ENCODE data around the gene NLK. TPM values are rescaled to one million over a fixed set of nuclear protein-coding genes. Genes with fewer than 3 reads are reported as not detected.

Gene NLK
- total RNA-seq, 1 donor from 2014 or later, result 26.3 TPM

DNA sequence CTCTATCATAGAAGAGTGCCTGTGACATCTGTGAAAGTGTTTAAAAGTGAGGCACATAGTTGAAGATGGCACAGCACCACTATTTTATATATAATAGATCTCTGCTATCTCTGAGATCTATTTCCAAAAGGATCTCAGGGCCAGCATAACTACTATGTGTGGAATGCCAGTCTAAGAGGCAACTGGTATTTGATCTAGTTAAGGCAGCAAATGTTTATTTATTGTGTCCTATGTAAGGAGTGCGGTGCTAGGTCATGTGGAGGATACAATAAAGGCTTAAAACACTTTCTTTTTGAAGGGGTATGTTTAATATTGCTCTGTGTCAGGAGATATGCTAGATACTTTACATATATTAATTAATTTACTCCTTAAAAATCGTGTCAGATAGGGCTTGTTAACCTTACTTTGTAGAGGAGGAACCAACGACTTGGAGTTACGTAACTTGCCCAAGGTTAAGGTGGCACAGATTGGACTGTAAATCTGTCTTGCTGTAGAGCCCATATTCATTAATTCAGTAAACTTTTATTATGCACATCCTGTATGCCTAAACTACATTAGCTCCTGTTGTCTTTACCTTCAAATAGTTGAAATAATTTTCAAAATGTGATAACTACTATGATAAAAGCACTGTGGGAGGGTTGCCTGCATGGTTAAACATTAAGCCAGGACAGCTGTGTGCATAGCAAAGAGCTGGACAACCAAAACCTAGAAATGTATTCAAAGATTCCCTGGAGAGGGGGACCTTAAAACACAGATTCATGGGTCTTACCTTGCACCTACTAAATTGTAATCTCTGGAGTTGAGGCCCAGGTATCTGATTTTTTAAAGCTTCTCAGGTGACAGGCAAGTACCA is 83.3 kb downstream of the NLK start:
- no peak for DNase-seq
- Histone ChIP-seq H3K27me3 (ENCODE audit: low read depth) (no peaks in the 10 kb centered on the region), H3K9me3 (replicated peaks) (no peaks in the 10 kb centered on the region), H3K4me1 (peaks cover 6% of the 10 kb centered on the region), H3K4me3 (no peak overlapping the region), H3K27ac (replicated peaks) (no peak overlapping the region), H3K36me3 (peaks cover 36% of the 10 kb centered on the region)
- TF ChIP-seq, protein P1, sequence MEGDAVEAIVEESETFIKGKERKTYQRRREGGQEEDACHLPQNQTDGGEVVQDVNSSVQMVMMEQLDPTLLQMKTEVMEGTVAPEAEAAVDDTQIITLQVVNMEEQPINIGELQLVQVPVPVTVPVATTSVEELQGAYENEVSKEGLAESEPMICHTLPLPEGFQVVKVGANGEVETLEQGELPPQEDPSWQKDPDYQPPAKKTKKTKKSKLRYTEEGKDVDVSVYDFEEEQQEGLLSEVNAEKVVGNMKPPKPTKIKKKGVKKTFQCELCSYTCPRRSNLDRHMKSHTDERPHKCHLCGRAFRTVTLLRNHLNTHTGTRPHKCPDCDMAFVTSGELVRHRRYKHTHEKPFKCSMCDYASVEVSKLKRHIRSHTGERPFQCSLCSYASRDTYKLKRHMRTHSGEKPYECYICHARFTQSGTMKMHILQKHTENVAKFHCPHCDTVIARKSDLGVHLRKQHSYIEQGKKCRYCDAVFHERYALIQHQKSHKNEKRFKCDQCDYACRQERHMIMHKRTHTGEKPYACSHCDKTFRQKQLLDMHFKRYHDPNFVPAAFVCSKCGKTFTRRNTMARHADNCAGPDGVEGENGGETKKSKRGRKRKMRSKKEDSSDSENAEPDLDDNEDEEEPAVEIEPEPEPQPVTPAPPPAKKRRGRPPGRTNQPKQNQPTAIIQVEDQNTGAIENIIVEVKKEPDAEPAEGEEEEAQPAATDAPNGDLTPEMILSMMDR (IDR thresholded peaks at IDR 0.05; ENCODE audit: borderline replicate concordance), result no peak
- intact Hi-C loops (cut with micrococcal nuclease), result no loop called here

DNA sequence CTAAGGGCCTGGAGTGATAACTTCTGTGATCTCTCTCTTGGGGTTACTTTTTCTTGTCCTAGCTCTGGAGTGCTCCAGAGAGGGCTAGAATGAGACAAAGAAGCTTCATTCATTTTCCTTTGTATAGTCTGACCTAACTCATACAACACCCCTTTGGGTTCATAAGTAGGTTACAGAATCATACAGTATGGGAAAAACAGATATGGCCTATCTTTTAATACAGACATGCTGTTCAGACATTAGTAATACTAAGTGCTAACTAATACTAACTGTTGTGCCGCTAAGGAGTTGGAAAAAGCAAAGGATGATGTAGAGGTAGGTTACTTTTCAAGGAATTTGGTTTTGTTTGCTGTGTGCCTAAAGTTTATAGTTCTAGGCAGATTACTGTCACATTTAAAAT is 84.7 kb downstream of the NLK start:
- TF ChIP-seq, protein P1 (IDR thresholded peaks at IDR 0.05; ENCODE audit: borderline replicate concordance), result no peak
- H3K9me3 ChIP-seq (replicated peaks), result no peaks in the 10 kb centered on the region
- no peak overlapping the region for H3K4me3 ChIP-seq
- H3K36me3 ChIP-seq, result peaks cover 36% of the 10 kb centered on the region
- DNase-seq, result no peak
- no peaks in the 10 kb centered on the region for H3K27me3 ChIP-seq (ENCODE audit: low read depth)
- H3K27ac ChIP-seq (replicated peaks), result no peak overlapping the region
- H3K4me1 ChIP-seq, result peaks cover 6% of the 10 kb centered on the region
- intact Hi-C loops (cut with micrococcal nuclease), result no loop called here

DNA sequence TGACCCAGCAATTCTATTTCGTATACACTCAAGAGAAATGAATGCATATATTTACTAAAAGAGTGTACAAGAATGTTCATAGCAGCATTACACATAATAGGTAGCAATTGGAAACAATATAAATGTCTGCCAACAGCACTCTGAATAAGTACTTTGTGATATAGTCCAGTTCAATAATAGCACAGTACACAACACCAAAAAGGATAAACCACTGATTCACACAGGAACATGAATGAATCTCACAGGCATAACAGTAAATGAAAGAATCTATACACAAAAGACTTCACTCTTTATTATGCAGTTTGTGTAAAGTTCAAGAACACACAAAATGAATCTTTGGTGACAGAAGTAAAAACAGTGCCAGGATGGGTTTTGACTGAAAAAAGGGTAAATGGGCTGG is 86.3 kb downstream of the NLK start:
- peaks cover 32% of the 10 kb centered on the region for H3K36me3 ChIP-seq
- H3K9me3 ChIP-seq (replicated peaks), result no peaks in the 10 kb centered on the region
- H3K27ac ChIP-seq (replicated peaks), result no peak overlapping the region
- no peak overlapping the region for H3K4me3 ChIP-seq
- no peaks in the 10 kb centered on the region for H3K27me3 ChIP-seq (ENCODE audit: low read depth)
- TF ChIP-seq, protein P1 (IDR thresholded peaks at IDR 0.05; ENCODE audit: borderline replicate concordance), result no peak
- intact Hi-C loops (cut with micrococcal nuclease), result no loop called here
- DNase-seq, result no peak
- H3K4me1 ChIP-seq, result peaks cover 15% of the 10 kb centered on the region

DNA sequence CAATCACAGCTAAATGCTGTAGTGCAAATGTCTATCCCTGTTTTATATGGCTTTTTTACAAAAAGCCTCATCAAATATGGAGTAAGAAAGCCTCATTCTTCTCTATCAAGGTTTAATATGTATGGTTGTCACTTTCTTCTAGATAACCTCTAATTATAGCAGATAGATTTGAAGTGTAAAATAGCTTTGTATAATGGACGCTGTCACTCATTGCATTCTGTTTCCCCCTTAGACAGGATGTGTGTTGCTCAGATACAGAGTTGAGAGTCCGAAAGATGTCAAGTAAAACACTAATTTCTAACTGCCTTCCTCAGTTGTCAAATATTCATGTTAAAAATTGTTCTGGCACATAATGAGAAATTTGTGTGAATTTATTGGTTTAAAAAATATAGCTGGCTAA is 88.0 kb downstream of the NLK start:
- TF ChIP-seq, protein P1 (IDR thresholded peaks at IDR 0.05; ENCODE audit: borderline replicate concordance), result no peak
- intact Hi-C loops (cut with micrococcal nuclease), result no loop called here
- Histone ChIP-seq H3K36me3 (peaks cover 16% of the 10 kb centered on the region), H3K4me3 (no peak overlapping the region), H3K9me3 (replicated peaks) (no peaks in the 10 kb centered on the region), H3K4me1 (peaks cover 15% of the 10 kb centered on the region), H3K27me3 (ENCODE audit: low read depth) (no peaks in the 10 kb centered on the region), H3K27ac (replicated peaks) (no peak overlapping the region)
- no peak for DNase-seq

DNA sequence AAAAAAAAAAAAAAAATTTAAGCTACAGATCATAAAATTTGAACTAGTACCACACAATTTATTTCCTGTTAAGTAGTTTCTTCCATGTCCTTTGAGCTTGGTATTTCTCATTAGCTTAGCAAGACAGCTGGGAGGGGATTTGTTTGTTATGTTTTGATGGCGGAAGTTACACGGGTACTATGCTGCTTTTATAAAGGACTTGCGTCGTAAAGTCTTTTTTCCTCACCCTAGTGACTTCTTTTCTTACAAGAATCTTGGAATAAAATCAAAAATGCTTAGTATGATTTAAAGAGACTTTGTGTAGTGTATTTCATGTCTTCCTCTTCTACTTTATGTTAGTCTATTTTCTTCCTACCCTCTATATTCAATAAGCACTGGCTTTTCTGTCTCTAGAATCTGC is 89.1 kb downstream of the NLK start:
- H3K4me3 ChIP-seq, result no peak overlapping the region

More for the DNA sequence above, 89.1 kb downstream of the NLK start:
- Histone ChIP-seq H3K27me3 (ENCODE audit: low read depth) (no peaks in the 10 kb centered on the region), H3K36me3 (peaks cover 22% of the 10 kb centered on the region), H3K9me3 (replicated peaks) (no peaks in the 10 kb centered on the region), H3K27ac (replicated peaks) (no peak overlapping the region), H3K4me1 (peaks cover 15% of the 10 kb centered on the region)
- intact Hi-C loops (cut with micrococcal nuclease), result no loop called here
- TF ChIP-seq, protein P1 (IDR thresholded peaks at IDR 0.05; ENCODE audit: borderline replicate concordance), result no peak
- no peak for DNase-seq
